Gastroesophageal sphincter (tissue), 4 donors: Measurements from ENCODE around the gene IL10. TPM values are rescaled to one million over a fixed set of nuclear protein-coding genes. Genes with fewer than 3 reads are reported as not detected.

Source experiments
- ATAC-seq: fragments of 150-250 bp; one replicate; pipeline ENCODE4 v1.9.1; 2016; ENCODE audit warnings: mild to moderate bottlenecking, moderate library complexity
- H3K27ac ChIP-seq, 4 donors: fragments of 200-600 bp; sonication (generic) in 3 of 4; 1 replicate in 3 of 4; 2 replicates in 1 of 4; pipeline ENCODE4 v1.5.1; 2016 to 2019
- H3K27me3 ChIP-seq: fragments of 200-600 bp; sonication (generic); one replicate; pipeline ENCODE4 v1.5.1; 2019
- H3K36me3 ChIP-seq, 2 donors: fragments of 200-600 bp; sonication (generic); one replicate each; pipeline ENCODE4 v1.5.1; 2019; ENCODE audit warnings: control low read depth in 1 of 2
- H3K4me1 ChIP-seq, 3 donors: fragments of 200-600 bp; sonication (generic); 1 replicate in 2 of 3; 2 replicates in 1 of 3; pipeline ENCODE4 v1.5.1; 2016 to 2019; ENCODE audit warnings: control low read depth in 2 of 3
- H3K4me3 ChIP-seq, 2 donors: fragments of 200-600 bp; sonication (generic); one replicate each; pipeline ENCODE4 v1.5.1; 2019; ENCODE audit warnings: mild to moderate bottlenecking in 1 of 2, moderate library complexity in 1 of 2
- H3K9me3 ChIP-seq, 3 donors: fragments of 200-600 bp; sonication (generic); one replicate each; pipeline ENCODE4 v1.5.1; 2017 to 2019; ENCODE audit warnings: control low read depth in 2 of 3
- EP300 ChIP-seq: sonication (generic); formaldehyde crosslinking; IDR thresholded peaks from one replicate; pipeline ENCODE4 v1.6.1; 2017; ENCODE audit warnings: antibody characterized with exemption, mild to moderate bottlenecking
- POLR2A ChIP-seq, 2 donors: fragments of 450-650 bp; IDR thresholded peaks; one replicate each; pipeline ENCODE4 v1.6.1; 2017; ENCODE audit warnings: antibody characterized with exemption in 2 of 2, mild to moderate bottlenecking in 2 of 2, moderate library complexity in 1 of 2
- POLR2AphosphoS5 ChIP-seq: sonication (generic); formaldehyde crosslinking; IDR thresholded peaks from one replicate; pipeline ENCODE4 v1.6.1; 2017; ENCODE audit warnings: antibody characterized with exemption
- WGBS, 2 donors: methylation state at CpG; one replicate each; pipeline ENCODE4 v1.1.5; 2018; ENCODE audit warnings: low coverage in 1 of 2; 5-methylcytosine and 5-hydroxymethylcytosine counted together
- total RNA-seq, 4 donors: library from RNA; depleted of rRNA; stranded (reverse); fragments of >200 nt; gene quantifications; one replicate each; pipeline ENCODE4 v1.1.0, GENCODE V29; 2016
- TF ChIP-seq, protein P1 (sequence below), 4 experiments: fragments of 200-600 bp in 2 of 4; fragments of 450-650 bp in 2 of 4; sonication (generic) in 1 of 4; IDR thresholded peaks; one replicate each; pipeline ENCODE4 v1.5.1; 2017 to 2019; ENCODE audit warnings: antibody characterized with exemption in 4 of 4, mild to moderate bottlenecking in 2 of 4, moderate library complexity in 2 of 4

The IL10 gene
- total RNA-seq, 4 donors from 2014 or later: 0.45 to 9.3 (median 2.3) TPM

DNA sequence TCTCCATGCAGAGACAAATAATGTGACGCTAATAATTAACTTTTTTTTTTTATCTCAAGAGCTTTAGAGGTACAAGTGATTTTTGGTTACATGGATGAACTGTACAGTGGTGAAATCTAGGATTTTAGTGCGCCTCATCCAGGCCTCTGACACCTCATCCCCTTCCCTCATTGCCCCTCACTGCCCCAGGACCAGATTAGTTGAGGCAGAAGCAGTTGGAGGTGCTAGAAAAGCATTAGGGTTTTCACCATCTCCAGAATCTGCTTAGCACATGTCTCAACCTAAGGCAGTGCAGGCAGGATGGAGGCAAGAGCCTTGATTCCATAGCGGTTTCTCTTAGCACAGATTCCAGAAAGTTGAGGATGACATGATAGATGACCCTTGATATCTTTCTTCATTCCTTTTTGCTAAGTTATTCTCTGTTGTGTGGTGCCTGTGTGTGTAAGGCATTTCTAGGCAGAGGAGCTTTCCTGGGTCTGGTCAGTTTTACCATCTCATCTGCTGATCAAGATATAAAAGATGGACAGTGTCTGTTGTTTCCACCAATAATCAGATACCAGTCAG, 16.3 kb upstream of the IL10 start:
- WGBS, 2 donors: 88 to 94% methylated on average over 3 of the region's 3 CpGs
- no peaks in the 10 kb centered on the region for H3K9me3 ChIP-seq

DNA sequence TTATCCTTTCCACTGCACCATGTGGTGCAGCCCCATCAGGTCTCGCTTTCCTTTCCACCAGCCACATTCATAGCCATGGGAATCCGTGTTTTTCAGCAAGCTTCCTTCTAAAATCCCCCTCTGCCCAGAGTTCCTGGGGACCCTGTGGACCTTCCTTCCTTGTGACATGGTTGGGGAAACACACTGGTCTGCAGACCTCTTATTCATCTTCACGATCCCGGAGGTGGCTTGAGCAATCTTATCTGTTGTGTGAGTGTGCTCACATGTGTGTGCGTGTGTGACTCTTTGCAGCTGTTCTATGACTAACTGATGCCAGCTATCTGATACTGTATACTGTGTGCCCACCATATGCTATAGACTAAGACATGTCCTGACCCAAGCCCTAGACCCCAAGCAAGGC, 15.6 kb upstream of the IL10 start:
- 92% methylated on average over 3 to 5 of the region's 5 CpGs for WGBS, 2 donors
- ATAC-seq: no peak

More for the DNA sequence above, 16.3 kb upstream of the IL10 start:
- H3K4me1 ChIP-seq: no peaks in the 10 kb centered on the region
- H3K4me3 ChIP-seq: no peak overlapping the region
- no peaks in the 10 kb centered on the region for H3K36me3 ChIP-seq
- H3K27me3 ChIP-seq: peaks cover 4% of the 10 kb centered on the region
- TF ChIP-seq, protein P1, sequence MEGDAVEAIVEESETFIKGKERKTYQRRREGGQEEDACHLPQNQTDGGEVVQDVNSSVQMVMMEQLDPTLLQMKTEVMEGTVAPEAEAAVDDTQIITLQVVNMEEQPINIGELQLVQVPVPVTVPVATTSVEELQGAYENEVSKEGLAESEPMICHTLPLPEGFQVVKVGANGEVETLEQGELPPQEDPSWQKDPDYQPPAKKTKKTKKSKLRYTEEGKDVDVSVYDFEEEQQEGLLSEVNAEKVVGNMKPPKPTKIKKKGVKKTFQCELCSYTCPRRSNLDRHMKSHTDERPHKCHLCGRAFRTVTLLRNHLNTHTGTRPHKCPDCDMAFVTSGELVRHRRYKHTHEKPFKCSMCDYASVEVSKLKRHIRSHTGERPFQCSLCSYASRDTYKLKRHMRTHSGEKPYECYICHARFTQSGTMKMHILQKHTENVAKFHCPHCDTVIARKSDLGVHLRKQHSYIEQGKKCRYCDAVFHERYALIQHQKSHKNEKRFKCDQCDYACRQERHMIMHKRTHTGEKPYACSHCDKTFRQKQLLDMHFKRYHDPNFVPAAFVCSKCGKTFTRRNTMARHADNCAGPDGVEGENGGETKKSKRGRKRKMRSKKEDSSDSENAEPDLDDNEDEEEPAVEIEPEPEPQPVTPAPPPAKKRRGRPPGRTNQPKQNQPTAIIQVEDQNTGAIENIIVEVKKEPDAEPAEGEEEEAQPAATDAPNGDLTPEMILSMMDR (IDR thresholded peaks at IDR 0.05): no peak
- TF ChIP-seq POLR2AphosphoS5 (no peak), POLR2A (IDR thresholded peaks at IDR 0.05) (no peak), EP300 (no peak)
- H3K27ac ChIP-seq: no peak overlapping the region
- no peak for ATAC-seq

DNA sequence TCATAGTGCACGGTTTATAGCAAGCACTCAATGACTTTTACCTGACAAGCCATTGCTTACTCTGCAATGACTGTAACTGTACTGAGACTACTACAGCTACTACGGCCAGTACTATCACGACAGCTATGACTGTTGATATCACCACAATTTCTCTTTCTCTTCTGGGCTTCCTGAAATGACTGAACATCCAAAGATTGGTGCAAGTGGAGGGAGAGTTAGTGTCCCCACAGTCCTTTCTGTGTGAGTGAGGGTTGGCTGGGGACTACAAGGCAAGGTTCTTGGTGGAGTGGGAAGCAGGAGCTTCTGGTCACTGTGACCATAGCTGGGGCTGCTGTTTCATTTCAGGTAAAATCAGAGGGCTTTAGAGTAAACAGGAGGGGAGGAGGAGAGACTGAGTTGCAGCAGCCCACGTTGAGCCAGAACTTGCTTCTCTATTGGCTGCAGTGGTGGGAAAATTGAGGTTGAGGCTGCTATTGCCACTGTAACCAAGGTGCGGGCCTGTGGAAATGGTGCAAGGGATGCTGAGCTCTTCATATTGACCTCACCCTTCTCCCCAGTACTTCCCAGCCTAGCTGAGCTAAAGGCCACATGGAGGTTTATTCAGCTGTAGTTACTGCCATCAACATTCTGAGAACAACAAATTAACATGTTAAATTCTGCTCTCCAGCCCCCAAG, 14.1 kb upstream of the IL10 start:
- no peaks in the 10 kb centered on the region for H3K27me3 ChIP-seq
- no peak for TF ChIP-seq POLR2AphosphoS5
- TF ChIP-seq EP300: no peak
- no peak for TF ChIP-seq POLR2A (IDR thresholded peaks at IDR 0.05)
- TF ChIP-seq, protein P1 (IDR thresholded peaks at IDR 0.05): no peak
- H3K27ac ChIP-seq: no peak overlapping the region
- ATAC-seq: no peak
- 83% methylated on average over 5 of the region's 5 CpGs; no CpG with 5 or more reads in 1 of the 2 donors for WGBS, 2 donors
- H3K9me3 ChIP-seq: no peaks in the 10 kb centered on the region
- no peak overlapping the region for H3K4me3 ChIP-seq
- no peaks in the 10 kb centered on the region for H3K4me1 ChIP-seq
- H3K36me3 ChIP-seq: no peaks in the 10 kb centered on the region

More for the DNA sequence above, 15.6 kb upstream of the IL10 start:
- H3K4me1 ChIP-seq: no peaks in the 10 kb centered on the region
- H3K27ac ChIP-seq: no peak overlapping the region
- H3K9me3 ChIP-seq: no peaks in the 10 kb centered on the region
- no peaks in the 10 kb centered on the region for H3K36me3 ChIP-seq
- H3K27me3 ChIP-seq: no peaks in the 10 kb centered on the region
- H3K4me3 ChIP-seq: no peak overlapping the region
- TF ChIP-seq, protein P1 (IDR thresholded peaks at IDR 0.05): no peak
- TF ChIP-seq EP300 (no peak), POLR2AphosphoS5 (no peak), POLR2A (IDR thresholded peaks at IDR 0.05) (no peak)

DNA sequence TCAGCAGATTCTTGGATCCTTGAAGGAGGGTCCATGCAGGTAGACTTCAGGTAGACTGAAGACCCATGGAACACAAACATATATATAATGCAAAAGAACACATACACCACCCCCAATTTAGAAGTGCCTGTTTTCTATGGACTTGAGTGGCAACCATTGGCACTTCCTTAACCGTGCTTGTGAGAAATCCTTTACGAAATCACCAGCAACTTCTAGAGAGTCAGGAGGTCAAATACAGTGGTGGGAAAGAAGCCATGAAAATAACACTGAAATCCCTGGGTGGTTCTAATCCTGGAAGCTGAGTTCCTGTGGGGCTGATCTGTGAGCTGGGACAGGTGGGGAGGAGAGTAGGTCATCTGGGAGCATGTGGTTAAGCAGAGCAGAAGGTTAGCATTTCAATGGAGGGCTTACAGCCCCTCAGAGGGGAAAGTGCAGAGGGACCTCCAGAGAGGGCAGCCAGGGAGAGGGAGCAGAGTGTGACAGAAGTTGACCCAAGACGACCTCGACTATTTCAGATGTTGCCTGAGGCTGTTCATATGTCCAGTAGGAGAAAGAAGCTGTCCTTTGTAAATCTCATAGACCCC, 13.0 kb upstream of the IL10 start:
- H3K4me1 ChIP-seq: no peaks in the 10 kb centered on the region
- H3K27me3 ChIP-seq: no peaks in the 10 kb centered on the region
- H3K36me3 ChIP-seq: no peaks in the 10 kb centered on the region
- no peak overlapping the region for H3K4me3 ChIP-seq
- TF ChIP-seq, protein P1 (IDR thresholded peaks at IDR 0.05): no peak
- TF ChIP-seq POLR2AphosphoS5 (no peak), POLR2A (IDR thresholded peaks at IDR 0.05) (no peak), EP300 (no peak)
- no peak overlapping the region for H3K27ac ChIP-seq
- 75 to 79% methylated on average over 2 to 4 of the region's 4 CpGs for WGBS, 2 donors
- H3K9me3 ChIP-seq: no peaks in the 10 kb centered on the region
- ATAC-seq: no peak

DNA sequence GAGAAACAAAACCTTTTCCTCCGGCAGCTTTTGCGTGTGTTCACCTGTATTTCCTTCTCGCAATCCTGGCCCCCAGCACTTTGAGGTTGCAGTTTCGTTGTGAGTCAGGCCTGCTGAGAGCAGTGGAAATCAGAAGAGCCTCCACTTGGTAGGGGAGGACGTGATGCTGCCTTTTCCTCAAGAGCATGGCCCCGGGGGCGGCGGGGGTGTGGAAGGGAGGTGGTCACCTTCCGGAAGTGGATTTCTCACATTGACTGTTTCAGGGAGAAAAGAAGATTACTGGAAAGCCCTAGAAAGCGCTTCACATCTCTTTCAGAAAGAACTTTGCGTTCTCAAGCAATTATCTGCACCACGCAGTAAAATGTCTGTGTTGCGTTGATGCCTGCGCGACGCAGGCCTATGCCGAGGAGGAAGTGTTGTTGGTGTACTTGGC, 12.2 kb upstream of the IL10 start:
- Histone ChIP-seq H3K27me3 (no peaks in the 10 kb centered on the region), H3K36me3 (no peaks in the 10 kb centered on the region), H3K4me1 (no peaks in the 10 kb centered on the region), H3K4me3 (no peak overlapping the region), H3K9me3 (no peaks in the 10 kb centered on the region), H3K27ac (no peak overlapping the region)
- 82 to 98% methylated on average over 7 to 10 of the region's 17 CpGs for WGBS, 2 donors
- TF ChIP-seq POLR2A (IDR thresholded peaks at IDR 0.05): no peak
- no peak for TF ChIP-seq POLR2AphosphoS5
- TF ChIP-seq EP300: no peak
- TF ChIP-seq, protein P1 (IDR thresholded peaks at IDR 0.05): no peak
- ATAC-seq: no peak
